Prostate gland (tissue), 1 donor: ENCODE results near the gene TREM2.

ENCODE experiments used
- POLR2A ChIP-seq: fragments of 450-650 bp; IDR thresholded peaks from one replicate; pipeline ENCODE4 v1.6.1; 2016; ENCODE audit warnings: antibody characterized with exemption, mild to moderate bottlenecking
- POLR2AphosphoS5 ChIP-seq: sonication (generic); formaldehyde crosslinking; IDR thresholded peaks from one replicate; pipeline ENCODE4 v1.6.1; 2017; ENCODE audit warnings: antibody characterized with exemption

DNA sequence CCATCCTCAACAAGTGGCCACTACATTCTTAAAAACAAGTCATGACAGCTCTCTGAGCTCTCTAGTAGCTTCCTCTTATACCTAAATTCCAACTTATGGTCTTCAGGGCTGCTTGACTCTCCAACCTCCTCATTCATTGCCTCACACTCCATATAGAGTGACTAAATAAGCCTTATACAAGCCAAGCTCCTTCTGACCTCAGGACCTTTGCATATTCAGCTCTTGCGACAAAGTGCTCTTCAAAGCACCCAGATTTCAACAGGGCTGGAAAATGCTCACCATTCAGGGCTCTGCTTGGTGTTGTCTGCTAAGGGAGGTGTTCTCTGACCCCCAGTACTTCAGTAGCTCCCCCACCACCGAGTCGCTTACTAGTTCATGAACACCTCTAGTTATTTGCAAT, 34.3 kb upstream of the TREM2 start:
- TF ChIP-seq POLR2AphosphoS5 (no peak), POLR2A (no peak)
